HEK293T (cell line): ENCODE data around the gene SEC31A.
A peak's percentile ranks its signal among the peaks of the same experiment; 100 is the strongest.

ENCODE experiments used
- CTCF ChIA-PET: fragments of 350-600 bp; formaldehyde crosslinking; extraction: SDS; loops from one replicate; lab custom pipeline; 2021; ENCODE audit warnings: antibody characterized with exemption, inconsistent platforms; lab: Yijun Ruan, JAX
- POLR2A ChIA-PET: fragments of 350-600 bp; formaldehyde crosslinking; extraction: SDS; loops from one replicate; lab custom pipeline; 2020; ENCODE audit warnings: antibody characterized with exemption, inconsistent platforms; lab: Yijun Ruan, JAX
- DNase-seq: peaks from one replicate; pipeline ENCODE4 v3.0.0; 2012; ENCODE audit warnings: mixed read lengths; ENCODE audit errors: extremely low spot score
- ARNT ChIP-seq: fragments of 450-650 bp; IDR thresholded peaks from 2 replicates; pipeline ENCODE4 v1.6.1; 2017; ENCODE audit warnings: mild to moderate bottlenecking
- BHLHE40 ChIP-seq: fragments of 450-650 bp; IDR thresholded peaks from 2 replicates; pipeline ENCODE4 v1.6.1; 2016; ENCODE audit warnings: mild to moderate bottlenecking, moderate library complexity, borderline replicate concordance
- CTBP1 ChIP-seq: fragments of 450-650 bp; IDR thresholded peaks from 2 replicates; pipeline ENCODE4 v1.6.1; 2016; ENCODE audit warnings: borderline replicate concordance
- ELF4 ChIP-seq: fragments of 450-650 bp; IDR thresholded peaks from 2 replicates; pipeline ENCODE4 v1.6.1; 2017; ENCODE audit warnings: antibody characterized with exemption
- FOXA1 ChIP-seq: fragments of 450-650 bp; IDR thresholded peaks from 2 replicates; pipeline ENCODE4 v1.6.1; 2016; ENCODE audit warnings: mild to moderate bottlenecking
- FOXK2 ChIP-seq: fragments of 450-650 bp; IDR thresholded peaks from 2 replicates; pipeline ENCODE4 v1.6.1; 2016; ENCODE audit warnings: mild to moderate bottlenecking
- FOXM1 ChIP-seq: fragments of 450-650 bp; IDR thresholded peaks from 2 replicates; pipeline ENCODE4 v1.6.1; 2017; ENCODE audit warnings: mild to moderate bottlenecking, borderline replicate concordance
- HDGF ChIP-seq: fragments of 450-650 bp; IDR thresholded peaks from 2 replicates; pipeline ENCODE4 v1.6.1; 2017; ENCODE audit warnings: antibody characterized with exemption, borderline replicate concordance
- L3MBTL2 ChIP-seq: fragments of 450-650 bp; conservative IDR thresholded peaks from 2 replicates; pipeline ENCODE4 v1.6.1; 2016; ENCODE audit warnings: mild to moderate bottlenecking
- LEF1 ChIP-seq: fragments of 450-650 bp; IDR thresholded peaks from 2 replicates; pipeline ENCODE4 v1.6.1; 2017; ENCODE audit warnings: mild to moderate bottlenecking, borderline replicate concordance
- NFRKB ChIP-seq: fragments of 450-650 bp; IDR thresholded peaks from 2 replicates; pipeline ENCODE4 v1.6.1; 2016; ENCODE audit warnings: mild to moderate bottlenecking, moderate library complexity
- PKNOX1 ChIP-seq: fragments of 450-650 bp; IDR thresholded peaks from 2 replicates; pipeline ENCODE4 v1.6.1; 2016
- SP1 ChIP-seq: fragments of 450-650 bp; IDR thresholded peaks from 2 replicates; pipeline ENCODE4 v1.6.1; 2017
- SUZ12 ChIP-seq: fragments of 450-650 bp; IDR thresholded peaks from 2 replicates; pipeline ENCODE4 v1.6.1; 2016; ENCODE audit warnings: mild to moderate bottlenecking
- TARDBP ChIP-seq: fragments of 450-650 bp; IDR thresholded peaks from 2 replicates; pipeline ENCODE4 v1.6.1; 2016
- ZNF384 ChIP-seq: fragments of 450-650 bp; IDR thresholded peaks from 2 replicates; pipeline ENCODE4 v1.6.1; 2016

The SEC31A gene

GRCh38 chr4:82792912-82793649, 97.9 kb downstream of the SEC31A start:
- CTCF ChIA-PET, result no interaction called here
- TF ChIP-seq FOXM1 (no peak), NFRKB (no peak), LEF1 (no peak), PKNOX1 (no peak), BHLHE40 (no peak), ARNT (no peak), ZNF384 (no peak), FOXK2 (no peak), TARDBP (no peak), FOXA1 (no peak)

GRCh38 chr4:82791179-82791578, 99.8 kb downstream of the SEC31A start:
- no peak for TF ChIP-seq L3MBTL2
- no peak for TF ChIP-seq ZNF384
- TF ChIP-seq ARNT, result no peak
- no peak for TF ChIP-seq PKNOX1
- TF ChIP-seq CTBP1, result no peak
- TF ChIP-seq TARDBP, result no peak
- no peak for TF ChIP-seq SUZ12
- no peak for TF ChIP-seq FOXK2
- no peak for TF ChIP-seq BHLHE40
- no peak for TF ChIP-seq LEF1
- TF ChIP-seq SP1, result no peak
- TF ChIP-seq NFRKB, result no peak
- TF ChIP-seq FOXA1, result no peak
- no peak for TF ChIP-seq FOXM1
- no peak for TF ChIP-seq ELF4
- TF ChIP-seq HDGF, result no peak
- ChIA-PET CTCF (interaction anchor here (0.6 to 0.8 kb wide), 2 partner anchors 11 to 50 kb away, joined by 3 to 4 read pairs; no protein-coding TSS in a partner anchor), POLR2A (no interaction called here)
- DNase-seq, result no peak

More at GRCh38 chr4:82792912-82793649, 97.9 kb downstream of the SEC31A start:
- POLR2A ChIA-PET, result no interaction called here
- no peak for DNase-seq

- ChIA-PET CTCF (interaction anchor here (1.4 kb wide), 1 partner anchor 51 kb away, joined by 3 read pairs; no protein-coding TSS in a partner anchor), POLR2A (interaction anchor here (1.0 kb wide), 1 partner anchor 9 kb away, joined by 3 read pairs; the partner anchor contains the start of gene SCD5)
- no peak for DNase-seq
- TF ChIP-seq ARNT (no peak), L3MBTL2 (no peak), ELF4 (no peak), CTBP1 (no peak), LEF1 (no peak), NFRKB (no peak)
These were observed 100.8 kb downstream of the SEC31A start for GRCh38 chr4:82790060-82790660.

GRCh38 chr4:82789025-82789776, 101.8 kb downstream of the SEC31A start:
- CTCF ChIA-PET, result interaction anchor here (1.4 kb wide), 1 partner anchor 50 kb away, joined by 3 read pairs; no protein-coding TSS in a partner anchor
- no peak for TF ChIP-seq HDGF
- TF ChIP-seq SUZ12, result no peak
- no peak for TF ChIP-seq SP1
- TF ChIP-seq ARNT, result no peak
- no peak for TF ChIP-seq FOXA1
- no peak for TF ChIP-seq ZNF384
- no peak for TF ChIP-seq L3MBTL2
- POLR2A ChIA-PET, result interaction anchor here (1.0 kb wide), 1 partner anchor 10 kb away, joined by 3 read pairs; the partner anchor contains the start of gene SCD5
- no peak for DNase-seq

- no peak for TF ChIP-seq FOXK2
- TF ChIP-seq L3MBTL2, result 0 out of 2 replicates have a peak, but pooled peaks have one; percentile 23
- CTCF ChIA-PET, result no interaction called here
- POLR2A ChIA-PET, result no interaction called here
- no peak for DNase-seq
These were observed 103.6 kb downstream of the SEC31A start for GRCh38 chr4:82787342-82787741.

GRCh38 chr4:82786828-82787227, 104.1 kb downstream of the SEC31A start:
- TF ChIP-seq BHLHE40, result no peak
- TF ChIP-seq SP1, result no peak
- TF ChIP-seq ZNF384, result no peak
- no peak for TF ChIP-seq TARDBP
- no peak for TF ChIP-seq ARNT
- no peak for TF ChIP-seq NFRKB
- TF ChIP-seq L3MBTL2, result no peak
- TF ChIP-seq FOXM1, result no peak
- TF ChIP-seq ELF4, result no peak
- TF ChIP-seq SUZ12, result no peak
- no peak for TF ChIP-seq CTBP1
- no peak for TF ChIP-seq FOXK2
- TF ChIP-seq LEF1, result no peak
- ChIA-PET CTCF (no interaction called here), POLR2A (no interaction called here)
- DNase-seq, result no peak
